ENCODE measurements around the gene HOXA3.

DNA sequence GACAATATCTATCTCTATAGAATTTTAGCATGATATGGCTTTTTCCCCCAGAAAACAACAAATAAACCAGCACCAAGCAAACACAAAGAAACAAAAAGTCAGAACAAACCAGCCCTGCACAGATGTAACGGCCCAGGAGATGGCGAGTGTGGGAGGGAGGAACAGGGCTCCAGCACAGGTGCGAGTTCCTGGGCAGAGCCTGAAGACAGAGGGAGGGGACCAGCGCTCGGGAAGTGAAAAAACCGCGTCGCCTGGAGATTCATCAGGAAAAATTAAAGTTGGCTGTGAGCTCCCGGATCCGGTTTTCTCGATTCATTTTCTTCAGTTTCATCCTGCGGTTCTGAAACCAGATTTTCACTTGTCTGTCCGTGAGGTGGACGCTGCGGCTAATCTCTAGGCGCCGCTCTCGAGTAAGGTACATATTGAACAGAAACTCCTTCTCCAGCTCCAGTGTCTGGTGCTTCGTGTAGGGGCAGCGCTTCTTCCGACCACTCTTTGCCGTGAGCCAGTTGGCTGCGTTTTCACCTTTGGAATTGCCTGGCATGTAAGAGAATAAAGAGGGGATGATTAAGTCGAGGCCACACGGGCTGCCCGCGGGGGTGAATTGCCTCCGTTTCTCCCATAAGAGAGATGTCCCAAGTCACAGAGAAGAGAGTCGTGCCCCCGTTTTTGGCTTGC is 19.4 kb upstream of the HOXA3 start:
- TF ChIP-seq EP300 (IDR thresholded peaks at IDR 0.05) = no peak
- no peak for TF ChIP-seq POLR2A (IDR thresholded peaks at IDR 0.05)
- TF ChIP-seq, protein P1, sequence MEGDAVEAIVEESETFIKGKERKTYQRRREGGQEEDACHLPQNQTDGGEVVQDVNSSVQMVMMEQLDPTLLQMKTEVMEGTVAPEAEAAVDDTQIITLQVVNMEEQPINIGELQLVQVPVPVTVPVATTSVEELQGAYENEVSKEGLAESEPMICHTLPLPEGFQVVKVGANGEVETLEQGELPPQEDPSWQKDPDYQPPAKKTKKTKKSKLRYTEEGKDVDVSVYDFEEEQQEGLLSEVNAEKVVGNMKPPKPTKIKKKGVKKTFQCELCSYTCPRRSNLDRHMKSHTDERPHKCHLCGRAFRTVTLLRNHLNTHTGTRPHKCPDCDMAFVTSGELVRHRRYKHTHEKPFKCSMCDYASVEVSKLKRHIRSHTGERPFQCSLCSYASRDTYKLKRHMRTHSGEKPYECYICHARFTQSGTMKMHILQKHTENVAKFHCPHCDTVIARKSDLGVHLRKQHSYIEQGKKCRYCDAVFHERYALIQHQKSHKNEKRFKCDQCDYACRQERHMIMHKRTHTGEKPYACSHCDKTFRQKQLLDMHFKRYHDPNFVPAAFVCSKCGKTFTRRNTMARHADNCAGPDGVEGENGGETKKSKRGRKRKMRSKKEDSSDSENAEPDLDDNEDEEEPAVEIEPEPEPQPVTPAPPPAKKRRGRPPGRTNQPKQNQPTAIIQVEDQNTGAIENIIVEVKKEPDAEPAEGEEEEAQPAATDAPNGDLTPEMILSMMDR (IDR thresholded peaks at IDR 0.05) = no peak

Measured in gastroesophageal sphincter (tissue), 3 donors.